Urothelium cell line (cell line): ENCODE data around the gene B3GAT2.
A peak's percentile ranks its signal among the peaks of the same experiment; 100 is the strongest.
"Not testable (repeated sequence)": the region's sequence is repeated elsewhere in the genome, so short reads cannot be mapped to it uniquely, and the experiment has no call there.

Experiments used
- DNase-seq: peaks from one replicate; pipeline ENCODE4 v3.0.0; 2011; ENCODE audit warnings: low spot score, mixed read lengths
- FAIRE-seq: peaks from 2 replicates; lab custom pipeline; 2011; peaks lifted over from hg19 to GRCh38; lab: Jason Lieb, UNC

B3GAT2 gene, protein sequence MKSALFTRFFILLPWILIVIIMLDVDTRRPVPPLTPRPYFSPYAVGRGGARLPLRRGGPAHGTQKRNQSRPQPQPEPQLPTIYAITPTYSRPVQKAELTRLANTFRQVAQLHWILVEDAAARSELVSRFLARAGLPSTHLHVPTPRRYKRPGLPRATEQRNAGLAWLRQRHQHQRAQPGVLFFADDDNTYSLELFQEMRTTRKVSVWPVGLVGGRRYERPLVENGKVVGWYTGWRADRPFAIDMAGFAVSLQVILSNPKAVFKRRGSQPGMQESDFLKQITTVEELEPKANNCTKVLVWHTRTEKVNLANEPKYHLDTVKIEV

GRCh38 chr6:70956451-70957283, at the start of gene B3GAT2:
B3GAT2 (minus strand) TSS chr6:70957060; CDS start chr6:70956429, 631 bp downstream.
- DNase-seq (no peak), FAIRE-seq (no peak)

DNA sequence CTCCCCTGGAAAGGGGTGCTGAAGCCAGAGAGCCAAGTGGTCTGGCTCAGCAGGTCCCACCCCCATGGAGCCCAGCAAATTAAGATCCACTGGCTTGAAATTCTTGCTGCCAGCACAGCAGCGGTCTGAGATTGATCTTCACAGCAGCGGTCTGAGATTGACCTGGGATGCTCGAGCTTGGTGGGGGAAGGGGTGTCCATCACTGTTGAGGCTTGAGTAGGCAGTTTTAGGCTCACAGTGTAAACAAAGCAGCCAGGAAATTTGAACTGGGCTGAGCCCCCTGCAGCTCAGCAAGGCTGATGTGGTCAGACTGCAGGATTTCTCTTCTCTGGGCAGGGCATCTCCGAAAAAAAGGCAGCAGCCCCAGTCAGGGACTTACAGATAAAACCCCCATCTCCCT, 41.3 kb upstream of the B3GAT2 start:
- no peak for DNase-seq
- no peak for FAIRE-seq

DNA sequence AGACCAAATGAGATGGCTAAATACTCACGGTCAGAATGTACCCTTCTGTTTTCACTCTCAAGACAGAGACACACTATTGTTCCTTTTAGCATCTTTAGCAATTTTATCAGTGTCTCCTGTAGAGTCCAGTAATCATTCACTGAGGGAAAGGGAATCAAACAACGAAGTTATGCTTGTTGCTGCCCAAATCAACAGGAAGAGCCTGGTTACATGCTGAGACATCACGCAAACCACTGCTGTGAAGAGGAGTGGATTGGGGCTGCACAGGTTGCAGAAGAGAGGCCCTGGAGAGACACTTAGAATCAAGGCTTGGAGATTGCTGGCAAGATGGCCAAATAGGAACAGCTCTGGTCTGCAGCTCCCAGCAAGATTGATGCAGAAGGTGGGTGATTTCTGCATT, 40.5 kb upstream of the B3GAT2 start:
- FAIRE-seq (no peak), DNase-seq (no peak)

DNA sequence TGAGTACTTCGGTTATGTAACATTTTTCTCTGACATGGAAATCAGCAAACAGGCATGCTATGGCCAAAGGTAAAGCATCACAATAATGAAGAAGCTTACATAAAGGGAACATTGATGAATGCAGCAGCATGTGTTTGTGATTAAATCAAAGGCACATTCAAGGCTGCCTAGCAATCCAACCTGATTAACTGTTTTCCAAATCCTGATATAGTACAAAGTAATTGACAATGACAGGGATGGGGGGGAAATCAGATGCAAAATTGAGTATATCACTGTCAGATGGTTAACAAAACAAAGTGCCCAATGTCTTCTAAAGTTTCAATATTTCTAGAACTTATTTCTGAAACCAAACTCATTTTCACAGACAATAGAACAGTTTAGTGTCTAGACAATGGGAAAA, 39.2 kb upstream of the B3GAT2 start:
- DNase-seq = no peak
- FAIRE-seq = no peak

GRCh38 chr6:70995411-70995810, 38.6 kb upstream of the B3GAT2 start:
- FAIRE-seq (no peak), DNase-seq (no peak)

- FAIRE-seq = no peak
- DNase-seq = no peak
Measured at GRCh38 chr6:70991253-70991652, 34.4 kb upstream of the B3GAT2 start.

DNA sequence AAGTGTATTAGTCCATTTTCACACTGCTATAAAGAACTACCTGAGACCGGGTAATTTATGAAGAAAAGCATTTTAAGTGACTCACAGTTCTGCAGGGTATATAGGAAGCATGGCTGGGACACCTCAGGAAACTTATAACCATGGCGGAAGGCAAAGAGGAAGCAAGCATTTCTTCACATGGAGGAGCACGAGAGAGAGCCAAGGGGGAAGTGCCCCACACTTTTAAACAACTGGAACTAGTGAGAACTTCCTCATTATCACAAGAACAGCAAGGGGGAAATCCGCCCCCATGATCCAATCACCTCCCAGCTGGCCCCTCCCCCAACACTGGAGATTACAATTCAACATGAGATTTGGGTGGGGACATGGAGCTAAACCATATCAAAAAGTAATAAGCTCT, 28.3 kb upstream of the B3GAT2 start:
- DNase-seq = no peak
- no peak for FAIRE-seq

DNA sequence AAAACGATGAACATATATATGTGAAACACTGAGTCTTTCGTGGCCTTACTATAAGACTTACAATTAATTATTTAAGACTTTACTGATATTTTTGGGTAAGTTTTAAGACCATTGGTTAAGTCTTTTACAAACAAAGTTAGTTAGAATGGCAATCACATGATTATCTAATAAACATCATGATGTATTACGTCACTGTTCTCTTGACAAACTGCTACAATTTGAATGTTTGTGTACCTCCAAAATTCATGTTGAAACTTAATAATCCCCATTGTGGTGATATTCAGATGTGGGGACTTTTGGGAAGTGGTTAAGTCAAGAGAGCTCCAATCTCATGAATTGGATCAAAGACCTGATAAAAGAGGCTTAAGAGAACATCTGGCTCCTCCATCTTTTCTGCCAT, 25.9 kb upstream of the B3GAT2 start:
- FAIRE-seq (no peak), DNase-seq (no peak)

- FAIRE-seq (no peak), DNase-seq (no peak)
Measured at GRCh38 chr6:70980727-70981126, 23.9 kb upstream of the B3GAT2 start.

DNA sequence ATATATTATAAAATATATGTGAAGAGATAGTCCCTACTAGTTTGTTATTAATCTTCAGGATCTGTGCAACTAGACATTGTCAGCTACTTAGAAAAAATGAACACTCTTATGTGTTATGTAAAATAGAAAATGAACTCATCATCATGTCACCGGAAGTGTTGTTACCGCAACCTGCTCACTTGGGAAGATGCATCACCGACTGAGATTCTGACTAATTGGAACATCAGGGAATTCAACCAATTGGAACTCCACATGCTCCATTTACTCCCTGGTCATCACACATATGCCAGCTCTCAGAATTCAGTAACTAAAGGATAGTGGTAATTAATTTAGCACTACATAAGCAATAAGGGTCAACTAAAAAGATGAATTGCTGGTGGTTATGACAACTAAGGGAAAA, 16.7 kb upstream of the B3GAT2 start:
- FAIRE-seq (no peak), DNase-seq (no peak)

DNA sequence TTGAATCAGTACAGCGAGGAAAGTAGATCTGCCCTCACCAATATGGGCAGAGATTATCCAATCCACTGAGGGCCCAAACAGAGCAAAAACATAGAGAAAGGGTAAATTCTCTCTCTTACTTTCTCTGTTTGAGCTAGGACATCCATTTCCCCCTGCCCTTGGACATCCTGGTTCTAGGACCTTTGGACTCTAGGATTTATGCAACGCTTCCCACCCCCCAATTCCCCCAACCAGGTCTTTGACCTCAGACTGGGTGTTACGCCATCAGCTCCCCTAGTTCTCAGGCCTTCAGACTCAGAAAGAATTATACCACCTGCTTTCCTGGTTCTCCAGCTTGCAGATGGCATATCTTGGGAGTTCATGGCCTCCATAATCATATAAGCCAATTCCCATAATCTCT, 10.2 kb upstream of the B3GAT2 start:
- FAIRE-seq = no peak

DNA sequence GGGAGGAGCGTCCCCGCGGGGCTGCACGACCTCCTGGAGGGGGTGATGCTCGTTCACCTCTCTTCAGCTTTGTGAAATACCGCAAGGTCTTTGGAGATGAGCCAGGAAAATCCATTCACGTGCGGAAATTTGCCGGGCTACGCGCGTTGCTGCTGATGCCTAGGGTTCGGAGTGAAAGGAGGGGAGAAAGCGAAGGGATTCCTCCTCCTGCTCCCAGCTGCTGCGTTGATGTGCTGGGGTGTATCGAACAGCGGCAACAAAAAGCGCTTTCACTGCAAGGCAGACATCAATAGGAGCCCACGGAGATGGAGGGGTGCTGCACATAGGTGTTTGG, 391 bp upstream of the B3GAT2 start:
- DNase-seq = no peak
- FAIRE-seq = no peak

More for the DNA sequence above, 10.2 kb upstream of the B3GAT2 start:
- no peak for DNase-seq

DNA sequence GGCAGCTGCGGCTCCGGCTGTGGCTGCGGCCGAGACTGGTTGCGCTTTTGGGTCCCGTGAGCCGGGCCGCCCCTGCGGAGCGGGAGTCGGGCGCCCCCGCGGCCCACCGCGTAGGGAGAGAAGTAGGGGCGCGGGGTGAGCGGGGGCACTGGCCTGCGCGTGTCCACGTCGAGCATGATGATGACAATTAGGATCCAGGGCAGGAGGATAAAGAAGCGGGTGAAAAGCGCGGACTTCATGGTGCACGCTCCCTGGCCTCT, 739 bp downstream of the B3GAT2 start:
- FAIRE-seq = no peak
- DNase-seq = no peak

DNA sequence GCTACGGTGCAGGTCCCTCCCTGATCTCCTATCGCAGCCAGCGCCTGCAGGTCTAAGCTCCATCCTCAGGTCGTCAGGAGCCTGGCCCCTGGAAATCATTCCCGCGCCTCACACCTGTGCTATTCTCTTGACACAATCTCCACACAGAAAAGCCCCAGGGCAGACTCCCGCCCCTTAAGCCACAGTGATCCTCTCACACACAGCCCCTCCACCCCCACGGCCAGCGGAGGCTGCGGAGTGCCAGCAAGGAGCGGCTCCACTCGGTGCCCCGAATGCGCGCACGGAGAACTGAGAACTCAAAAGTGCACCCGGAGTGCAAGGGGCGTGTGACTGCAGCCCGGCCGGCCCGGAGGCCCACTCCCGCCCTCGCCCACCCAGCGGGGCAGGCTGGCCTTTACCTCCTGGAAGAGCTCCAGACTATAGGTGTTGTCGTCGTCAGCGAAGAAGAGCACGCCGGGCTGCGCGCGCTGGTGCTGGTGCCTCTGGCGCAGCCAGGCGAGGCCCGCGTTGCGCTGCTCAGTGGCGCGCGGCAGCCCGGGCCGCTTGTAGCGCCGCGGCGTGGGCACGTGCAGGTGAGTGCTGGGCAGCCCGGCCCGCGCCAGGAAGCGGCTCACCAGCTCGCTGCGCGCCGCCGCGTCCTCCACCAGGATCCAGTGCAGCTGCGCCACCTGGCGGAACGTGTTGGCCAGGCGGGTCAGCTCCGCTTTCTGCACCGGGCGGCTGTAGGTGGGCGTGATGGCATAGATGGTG, 1.2 kb downstream of the B3GAT2 start:
- DNase-seq (peak; percentile 91), FAIRE-seq (peak; percentile 99)

DNA sequence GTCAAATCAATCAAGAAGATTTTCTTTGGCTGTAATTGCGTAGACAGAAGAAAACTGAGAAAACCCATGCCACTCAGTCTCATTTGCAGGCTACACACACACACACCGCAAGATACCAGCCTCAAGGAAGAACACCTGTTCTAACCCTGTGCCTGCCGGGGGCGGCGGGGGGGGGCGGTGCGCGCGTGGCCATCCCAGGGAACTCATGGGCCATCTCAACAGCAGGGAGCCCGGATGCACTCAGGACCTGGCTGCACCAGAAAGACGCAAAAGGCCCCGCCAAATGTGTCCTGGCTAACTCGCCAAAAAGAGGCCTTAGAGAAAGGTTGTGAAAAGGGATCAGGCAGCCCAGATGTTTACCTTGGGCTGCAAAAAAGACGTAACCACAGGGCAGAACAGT, 2.1 kb downstream of the B3GAT2 start:
- no peak for FAIRE-seq
- no peak for DNase-seq

GRCh38 chr6:70954176-70954575, 2.7 kb downstream of the B3GAT2 start:
- FAIRE-seq (no peak), DNase-seq (no peak)

DNA sequence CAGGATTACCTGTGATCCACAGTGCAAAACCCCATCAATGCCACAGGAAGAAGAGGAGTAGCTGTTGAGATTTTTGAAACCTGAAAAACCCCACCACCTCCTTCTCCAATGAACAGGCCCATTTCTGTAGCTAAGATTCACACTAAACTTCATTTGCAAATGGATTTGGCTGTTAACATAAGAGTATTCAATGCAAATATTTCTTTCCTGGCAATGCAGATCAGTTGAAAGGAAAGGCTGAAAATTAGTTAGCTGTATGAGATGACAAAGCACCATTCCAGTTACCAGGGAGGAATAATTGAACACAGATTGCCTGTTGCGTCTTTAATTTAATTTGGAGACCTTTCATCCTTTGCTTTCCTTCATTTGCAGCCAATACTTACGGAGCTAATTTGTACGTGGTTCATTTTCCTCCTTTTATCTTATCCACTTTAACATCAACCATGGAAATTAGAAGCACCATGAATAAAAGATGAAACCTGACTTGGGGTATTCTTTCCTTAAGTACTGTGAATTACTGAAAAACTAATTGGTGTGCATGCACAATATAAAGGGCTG, 4.2 kb downstream of the B3GAT2 start:
- no peak for DNase-seq
- FAIRE-seq = no peak

GRCh38 chr6:70944321-70944720, 12.5 kb downstream of the B3GAT2 start:
- FAIRE-seq, DNase-seq: not testable (repeated sequence)

- FAIRE-seq (no peak), DNase-seq (no peak)
Measured at GRCh38 chr6:70933853-70934252, 23.0 kb downstream of the B3GAT2 start.

DNA sequence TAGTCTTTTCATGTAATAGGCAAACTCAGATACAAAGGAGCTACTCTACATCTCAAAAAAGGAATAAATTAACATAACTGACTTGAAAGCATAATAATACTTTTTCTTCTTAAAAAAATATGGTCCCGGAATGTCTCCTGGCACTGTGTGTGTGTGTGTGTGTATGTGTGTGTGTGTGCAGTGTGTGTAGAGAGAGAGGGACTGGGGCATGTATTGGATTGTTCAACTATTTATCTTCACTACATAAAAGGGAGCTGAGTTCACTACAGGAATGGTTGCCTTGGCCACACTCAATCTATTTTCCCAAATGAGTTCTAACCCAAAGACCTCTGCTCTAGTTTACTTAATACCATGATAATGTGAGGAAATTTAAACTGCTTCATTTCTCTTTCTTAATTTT, 51.1 kb downstream of the B3GAT2 start:
- DNase-seq = no peak
- FAIRE-seq = no peak

DNA sequence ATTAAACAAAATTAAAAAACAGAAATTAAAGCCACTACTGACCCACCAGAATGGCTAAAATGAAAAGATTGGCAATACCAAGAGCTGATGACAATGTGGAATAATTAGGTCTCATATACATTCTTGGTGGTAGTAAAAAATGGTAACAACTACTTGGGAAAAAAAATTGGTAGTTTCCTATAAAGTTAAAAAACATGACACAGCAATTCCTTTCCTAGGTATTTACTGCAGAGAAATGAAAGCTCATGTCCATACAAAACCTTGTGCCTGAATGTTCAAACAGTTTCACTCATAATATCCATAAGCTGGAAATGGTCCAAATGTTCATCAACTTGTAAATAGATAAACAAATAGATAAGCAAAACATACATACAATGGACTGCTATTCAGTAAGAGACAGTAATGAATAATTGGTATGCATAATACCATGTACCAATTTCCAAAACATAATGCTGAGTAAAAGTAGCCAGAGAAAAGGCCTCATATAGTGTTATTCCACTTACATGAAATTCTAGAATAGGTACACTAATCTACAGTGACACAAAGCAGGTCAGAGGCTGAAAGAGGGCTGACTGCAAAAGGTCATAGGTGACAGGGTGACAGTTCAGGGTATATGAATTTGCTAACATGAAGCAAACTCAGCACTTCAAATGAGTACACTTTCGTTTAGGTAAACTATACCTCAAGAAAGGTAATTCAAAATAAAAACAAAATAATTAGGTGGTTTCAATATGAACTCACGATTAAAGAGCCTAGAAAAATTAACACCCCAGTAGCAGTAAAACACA, 53.0 kb downstream of the B3GAT2 start:
- no peak for FAIRE-seq

More for the DNA sequence above, 53.0 kb downstream of the B3GAT2 start:
- no peak for DNase-seq
